HEK293T (cell line): ENCODE results near the gene WDR64.

Experiments used
- FOXM1 ChIP-seq: fragments of 450-650 bp; IDR thresholded peaks from 2 replicates; pipeline ENCODE4 v1.6.1; 2017; ENCODE audit warnings: mild to moderate bottlenecking, borderline replicate concordance
- SUZ12 ChIP-seq: fragments of 450-650 bp; IDR thresholded peaks from 2 replicates; pipeline ENCODE4 v1.6.1; 2016; ENCODE audit warnings: mild to moderate bottlenecking

GRCh38 chr1:241702442-241703373 is 50.6 kb downstream of the WDR64 start:
- TF ChIP-seq FOXM1 = no peak
- TF ChIP-seq SUZ12 = no peak
